HCT116 (cell line): ENCODE data around the gene CHRNG. TPM values are rescaled to one million over a fixed set of nuclear protein-coding genes. Genes with fewer than 3 reads are reported as not detected.

Source experiments
- ATAC-seq: fragments of 200-7000 bp; cut with Tn5 transposase; 2 replicates; pipeline ENCODE4 v1.9.1; 2020; ENCODE audit warnings: mild to moderate bottlenecking, moderate library complexity
- BruUV-seq: library from RNA; stranded (reverse); fragments of 400-500 nt; replicated peaks from 2 replicates; lab custom pipeline; 2021; lab: Mats Ljungman, UMichigan
- CTCF ChIA-PET: fragments of 300-600 bp; sonication (Branson Sonifier 250); formaldehyde crosslinking; loops from one replicate; lab custom pipeline; 2021; ENCODE audit warnings: antibody characterized with exemption; lab: Charles Lee
- POLR2A ChIA-PET: fragments of 300-600, 350-600 bp; sonication (Branson Sonifier 250); formaldehyde crosslinking; loops from one replicate; lab custom pipeline; 2021; ENCODE audit warnings: antibody characterized with exemption; lab: Charles Lee
- RAD21 ChIA-PET, 2 experiments: fragments of 300-600 bp; sonication (Branson Sonifier 250); formaldehyde crosslinking; loops; one replicate each; lab custom pipeline; 2023; ENCODE audit warnings: low total read pairs in 2 of 2; ENCODE audit not compliant: uncharacterized antibody in 2 of 2, unreplicated experiment in 2 of 2, low non-redundant PET in 1 of 2; lab: Charles Lee
- DNase-seq: peaks from one replicate; pipeline ENCODE4 v3.0.0-alpha.2; 2010; ENCODE audit warnings: low read depth, low spot score
- H2AFZ ChIP-seq: fragments of 200-600 bp; shearing (Covaris generic), sonication (generic); 2 replicates; pipeline ENCODE4 v1.6.1; 2017; ENCODE audit warnings: low read depth, mixed run types, mixed read lengths, antibody characterized with exemption, low read length; ENCODE audit not compliant: poor library complexity, severe bottlenecking
- H3K27ac ChIP-seq: 2 replicates; pipeline ENCODE4 v1.5.1; 2012; ENCODE audit warnings: low read depth, low read length
- H3K27me3 ChIP-seq: fragments of 200-600 bp; sonication (generic); 2 replicates; pipeline ENCODE4 v1.6.1; 2016; ENCODE audit warnings: mixed run types, low read length, mixed read lengths; ENCODE audit not compliant: insufficient read depth
- H3K36me3 ChIP-seq, 2 experiments: fragments of 200-500 bp in 1 of 2; fragments of 200-600 bp in 1 of 2; sonication (Bioruptor generic) in 1 of 2; sonication (generic) in 1 of 2; 2 replicates each; pipeline versions ENCODE4 v1.5.1 to v1.6.1; 2014 to 2016; ENCODE audit warnings: low read length in 2 of 2, inconsistent platforms in 1 of 2, mixed read lengths in 1 of 2, mixed run types in 1 of 2; ENCODE audit not compliant: insufficient read depth in 2 of 2, control insufficient read depth in 1 of 2
- H3K4me1 ChIP-seq, 2 experiments: fragments of 200-600 bp in 1 of 2; sonication (generic) in 1 of 2; 2 replicates each; pipeline versions ENCODE4 v1.5.1 to v1.6.1; 2012 to 2017; ENCODE audit warnings: low read length in 2 of 2, inconsistent platforms in 1 of 2, mild to moderate bottlenecking in 1 of 2, mixed read lengths in 1 of 2, mixed run types in 1 of 2, moderate library complexity in 1 of 2; ENCODE audit not compliant: insufficient read depth in 2 of 2, control insufficient read depth in 1 of 2
- H3K4me2 ChIP-seq: fragments of 200-600 bp; sonication (generic); 2 replicates; pipeline ENCODE4 v1.6.1; 2017; ENCODE audit warnings: mixed run types, low read length, mixed read lengths
- H3K4me3 ChIP-seq, 2 experiments: fragments of 200-600 bp in 1 of 2; sonication (generic) in 1 of 2; replicated peaks in 1 of 2; 2 replicates each; pipeline ENCODE4 v1.5.1; 2011 to 2016; ENCODE audit warnings: low read length in 2 of 2, control low read depth in 1 of 2, low read depth in 1 of 2, mild to moderate bottlenecking in 1 of 2, mixed read lengths in 1 of 2, mixed run types in 1 of 2
- H3K79me2 ChIP-seq: fragments of 200-600 bp; sonication (generic); 2 replicates; pipeline ENCODE4 v1.6.1; 2017; ENCODE audit warnings: mild to moderate bottlenecking, mixed run types, low read length, moderate library complexity, mixed read lengths; ENCODE audit not compliant: insufficient read depth
- H3K9ac ChIP-seq: fragments of 200-600 bp; sonication (generic); 2 replicates; pipeline ENCODE4 v1.6.1; 2016; ENCODE audit warnings: low read length, mixed read lengths
- H3K9me2 ChIP-seq: fragments of 200-600 bp; sonication (generic), shearing (Covaris generic); 2 replicates; pipeline ENCODE4 v1.6.1; 2017; ENCODE audit warnings: mixed run types, mild to moderate bottlenecking, moderate library complexity; ENCODE audit not compliant: insufficient read depth
- H3K9me3 ChIP-seq, 2 experiments: fragments of 200-500 bp in 1 of 2; fragments of 200-600 bp in 1 of 2; sonication (Bioruptor generic) in 1 of 2; sonication (generic) in 1 of 2; 2 replicates each; pipeline ENCODE4 v1.6.1; 2014 to 2017; ENCODE audit warnings: low read length in 2 of 2, mixed read lengths in 2 of 2, inconsistent platforms in 1 of 2, low read depth in 1 of 2, mild to moderate bottlenecking in 1 of 2, mixed run types in 1 of 2, moderate library complexity in 1 of 2; ENCODE audit not compliant: control insufficient read depth in 1 of 2, insufficient read depth in 1 of 2
- H4K20me1 ChIP-seq: fragments of 200-600 bp; sonication (generic), shearing (Covaris generic); 2 replicates; pipeline ENCODE4 v1.6.1; 2017; ENCODE audit warnings: mixed run types, mild to moderate bottlenecking, moderate library complexity; ENCODE audit not compliant: insufficient read depth
- ATF3 ChIP-seq: IDR thresholded peaks from 2 replicates; pipeline ENCODE4 v1.6.1; 2012
- CBX3 ChIP-seq: IDR thresholded peaks from 2 replicates; pipeline ENCODE4 v1.6.1; 2012; ENCODE audit warnings: low read depth
- CTCF ChIP-seq, 3 experiments: fragments of 200-600 bp in 1 of 3; sonication (generic) in 1 of 3; IDR thresholded peaks in 2 of 3; conservative IDR thresholded peaks in 1 of 3; 2 replicates each; pipeline ENCODE4 v1.5.1; 2012 to 2017; ENCODE audit warnings: low read depth in 2 of 3, low read length in 2 of 3, antibody characterized with exemption in 1 of 3, borderline replicate concordance in 1 of 3, control low read depth in 1 of 3, mild to moderate bottlenecking in 1 of 3, mixed read lengths in 1 of 3, mixed run types in 1 of 3, moderate library complexity in 1 of 3; ENCODE audit not compliant: insufficient read depth in 1 of 3
- EZH2 ChIP-seq: fragments of 200-600 bp; sonication (generic); IDR thresholded peaks from 2 replicates; pipeline ENCODE4 v1.6.1; 2017; ENCODE audit warnings: antibody characterized with exemption, mixed run types
- FOSL1 ChIP-seq: IDR thresholded peaks from 2 replicates; pipeline ENCODE4 v1.6.1; 2012; ENCODE audit warnings: low read depth
- JUND ChIP-seq: IDR thresholded peaks from 2 replicates; pipeline ENCODE4 v1.6.1; 2012
- MAX ChIP-seq: IDR thresholded peaks from 2 replicates; pipeline ENCODE4 v1.6.1; 2012
- POLR2AphosphoS5 ChIP-seq: IDR thresholded peaks from 2 replicates; pipeline ENCODE4 v1.6.1; 2011; ENCODE audit warnings: mild to moderate bottlenecking, low read depth, low read length, moderate library complexity
- RAD21 ChIP-seq: IDR thresholded peaks from 2 replicates; pipeline ENCODE4 v1.6.1; 2012; ENCODE audit warnings: low read depth, mild to moderate bottlenecking
- SIN3A ChIP-seq: IDR thresholded peaks from 2 replicates; pipeline ENCODE4 v1.6.1; 2012; ENCODE audit warnings: low read depth
- SRF ChIP-seq: IDR thresholded peaks from 2 replicates; pipeline ENCODE4 v1.6.1; 2012; ENCODE audit warnings: low read depth
- TCF7L2 ChIP-seq: IDR thresholded peaks from 2 replicates; pipeline ENCODE4 v1.7.0; 2011; ENCODE audit warnings: borderline replicate concordance, inconsistent platforms; ENCODE audit not compliant: insufficient read depth, insufficient read length; ENCODE audit errors: extremely low read depth
- YY1 ChIP-seq: IDR thresholded peaks from 2 replicates; pipeline ENCODE4 v1.6.1; 2011; ENCODE audit warnings: low read length, low read depth, moderate library complexity, mild to moderate bottlenecking; ENCODE audit not compliant: insufficient replicate concordance; ENCODE audit errors: extremely low read depth
- ZBTB33 ChIP-seq: IDR thresholded peaks from 2 replicates; pipeline ENCODE4 v1.6.1; 2011; ENCODE audit warnings: mild to moderate bottlenecking, low read length, moderate library complexity; ENCODE audit not compliant: insufficient replicate concordance; ENCODE audit errors: extremely low read depth
- ZFX ChIP-seq: fragments of 450-650 bp; IDR thresholded peaks from 2 replicates; pipeline ENCODE4 v1.6.1; 2017
- intact Hi-C: fragments of 100-400 bp; cut with micrococcal nuclease; formaldehyde crosslinking; loops from 2 replicates; pipeline ENCODE4 v1.10.0; 2022
- total RNA-seq: library from RNA; stranded (reverse); gene quantifications from one replicate; pipeline ENCODE4 v1.2.1, GENCODE V29; 2021; ENCODE audit not compliant: unreplicated experiment

The CHRNG gene
- total RNA-seq, 1 experiment from 2014 or later = not detected

- Histone ChIP-seq H4K20me1 (no peaks in the 10 kb centered on the region), H3K9ac (no peak overlapping the region), H3K27me3 (no peaks in the 10 kb centered on the region), H3K4me2 (peak overlapping the region; percentile 32; the same call in 1 of the 2 replicates), H3K27ac (no peak overlapping the region), H3K9me3 (no peaks in the 10 kb centered on the region), H3K4me3 (no peak overlapping the region), H3K36me3 (no peaks in the 10 kb centered on the region), H3K9me2 (no peaks in the 10 kb centered on the region), H2AFZ (no peak overlapping the region), H3K79me2 (no peaks in the 10 kb centered on the region), H3K4me1 (peaks cover 0 to 6% of the 10 kb centered on the region in 2 experiments; a peak in 1 of 4 replicates)
- ChIA-PET RAD21 (interaction anchor here in 1 of 2 experiments (0.7 kb wide), 1 partner anchor 76 kb away, joined by 3 read pairs; no protein-coding TSS in a partner anchor), CTCF (interaction anchor here (0.7 to 1.0 kb wide), 2 partner anchors 76 to 78 kb away, joined by 3 to 5 read pairs; no protein-coding TSS in a partner anchor), POLR2A (no interaction called here)
- DNase-seq = no peak
- no TSS peak for BruUV-seq
- no peak for ATAC-seq
- intact Hi-C loops = loop anchor here (1.0 to 10.0 kb wide), 2 partner anchors 79 to 178 kb away; no protein-coding TSS in a partner anchor
- TF ChIP-seq FOSL1 (no peak), MAX (no peak), ZFX (no peak), CTCF (IDR thresholded peaks at IDR 0.05 in 2 of 3, conservative IDR thresholded peaks at IDR 0.05 in 1 of 3; ENCODE audit: borderline replicate concordance in 1 of 3, insufficient read depth in 1 of 3, low read depth in 2 of 3, low read length in 2 of 3) (no peak), CBX3 (no peak), RAD21 (no peak), EZH2 (no peak), SRF (no peak), SIN3A (no peak), ZBTB33 (no peak), POLR2AphosphoS5 (no peak), TCF7L2 (no peak), JUND (no peak), YY1 (no peak), ATF3 (no peak)
Observed at GRCh38 chr2:232522623-232523401, 16.7 kb upstream of the CHRNG start.
